HCT116 (cell line): ENCODE data around the gene HOXC4.

Experiments
- CEBPB ChIP-seq: IDR thresholded peaks from 2 replicates; pipeline ENCODE4 v1.6.1; 2012; ENCODE audit warnings: low read depth
- CTCF ChIP-seq, 3 experiments: fragments of 200-600 bp in 1 of 3; sonication (generic) in 1 of 3; IDR thresholded peaks in 2 of 3; conservative IDR thresholded peaks in 1 of 3; 2 replicates each; pipeline ENCODE4 v1.5.1; 2012 to 2017; ENCODE audit warnings: low read depth in 2 of 3, low read length in 2 of 3, antibody characterized with exemption in 1 of 3, borderline replicate concordance in 1 of 3, control low read depth in 1 of 3, mild to moderate bottlenecking in 1 of 3, mixed read lengths in 1 of 3, mixed run types in 1 of 3, moderate library complexity in 1 of 3; ENCODE audit not compliant: insufficient read depth in 1 of 3
- EZH2 ChIP-seq: fragments of 200-600 bp; sonication (generic); IDR thresholded peaks from 2 replicates; pipeline ENCODE4 v1.6.1; 2017; ENCODE audit warnings: antibody characterized with exemption, mixed run types
- POLR2A ChIP-seq: IDR thresholded peaks from 2 replicates; pipeline ENCODE4 v1.7.0; 2011; ENCODE audit warnings: borderline replicate concordance; ENCODE audit not compliant: insufficient read depth, insufficient read length; ENCODE audit errors: extremely low read depth
- POLR2AphosphoS5 ChIP-seq: IDR thresholded peaks from 2 replicates; pipeline ENCODE4 v1.6.1; 2011; ENCODE audit warnings: mild to moderate bottlenecking, low read depth, low read length, moderate library complexity
- SP1 ChIP-seq: IDR thresholded peaks from 2 replicates; pipeline ENCODE4 v1.6.1; 2012; ENCODE audit warnings: low read depth
- ZFX ChIP-seq: fragments of 450-650 bp; IDR thresholded peaks from 2 replicates; pipeline ENCODE4 v1.6.1; 2017
- ZNF274 ChIP-seq: fragments of 200-500 bp; sonication (Bioruptor generic); IDR thresholded peaks from 2 replicates; pipeline ENCODE4 v1.6.1; 2014; ENCODE audit warnings: mild to moderate bottlenecking, low read depth, low read length, inconsistent platforms

GRCh38 chr12:54074308-54074707 is 20.7 kb downstream of the HOXC4 start:
- no peak for TF ChIP-seq CTCF (IDR thresholded peaks at IDR 0.05 in 2 of 3, conservative IDR thresholded peaks at IDR 0.05 in 1 of 3; ENCODE audit: borderline replicate concordance in 1 of 3, insufficient read depth in 1 of 3, low read depth in 2 of 3, low read length in 2 of 3)
- no peak for TF ChIP-seq CEBPB
- TF ChIP-seq POLR2A = no peak
- TF ChIP-seq ZFX = no peak
- no peak for TF ChIP-seq POLR2AphosphoS5
- TF ChIP-seq SP1 = no peak
- no peak for TF ChIP-seq EZH2
- no peak for TF ChIP-seq ZNF274
